Trophoblast cell (in vitro differentiated cells and primary cell): ENCODE measurements around the gene PITRM1.
A peak's percentile ranks its signal among the peaks of the same experiment; 100 is the strongest.

Experiments used
- DNase-seq, 2 donors: peaks; one replicate each; pipeline ENCODE4 v3.0.0-alpha.2; 2016
- H2AFZ ChIP-seq: 2 replicates; pipeline ENCODE4 v1.6.1; 2013; ENCODE audit warnings: low read length, moderate library complexity, mild to moderate bottlenecking; ENCODE audit not compliant: insufficient read depth, poor library complexity
- H2AK5ac ChIP-seq: 2 replicates; pipeline ENCODE4 v1.6.1; 2013; ENCODE audit warnings: mild to moderate bottlenecking, low read length
- H2BK120ac ChIP-seq: 2 replicates; pipeline ENCODE4 v1.6.1; 2013; ENCODE audit warnings: low read length, mild to moderate bottlenecking, moderate library complexity; ENCODE audit not compliant: insufficient read depth, poor library complexity
- H2BK12ac ChIP-seq: 2 replicates; pipeline ENCODE4 v1.6.1; 2013; ENCODE audit warnings: mild to moderate bottlenecking, low read length, moderate library complexity
- H2BK5ac ChIP-seq: 2 replicates; pipeline ENCODE4 v1.6.1; 2013; ENCODE audit warnings: low read length, low read depth, moderate library complexity, mild to moderate bottlenecking; ENCODE audit not compliant: poor library complexity
- H3K14ac ChIP-seq: 2 replicates; pipeline ENCODE4 v1.6.1; 2013; ENCODE audit warnings: mild to moderate bottlenecking, low read length
- H3K18ac ChIP-seq: 2 replicates; pipeline ENCODE4 v1.6.1; 2013; ENCODE audit warnings: mild to moderate bottlenecking, low read length
- H3K23ac ChIP-seq: 2 replicates; pipeline ENCODE4 v1.6.1; 2013; ENCODE audit warnings: low read length
- H3K27ac ChIP-seq: 2 replicates; pipeline ENCODE4 v1.5.1; 2013; ENCODE audit warnings: low read depth, mild to moderate bottlenecking, inconsistent platforms, low read length, moderate library complexity
- H3K27me3 ChIP-seq: 2 replicates; pipeline ENCODE4 v1.6.1; 2013; ENCODE audit warnings: inconsistent platforms, mild to moderate bottlenecking, low read length, moderate library complexity; ENCODE audit not compliant: insufficient read depth
- H3K36me3 ChIP-seq, 2 experiments: 1 replicate in 1 of 2; 2 replicates in 1 of 2; pipeline ENCODE4 v1.6.1; 2013; ENCODE audit warnings: low read length in 2 of 2, mild to moderate bottlenecking in 2 of 2, moderate library complexity in 1 of 2; ENCODE audit not compliant: insufficient read depth in 2 of 2, control insufficient read depth in 1 of 2
- H3K4ac ChIP-seq: 2 replicates; pipeline ENCODE4 v1.6.1; 2013; ENCODE audit warnings: low read depth, mild to moderate bottlenecking, low read length, moderate library complexity
- H3K4me1 ChIP-seq, 2 experiments: 1 replicate in 1 of 2; 2 replicates in 1 of 2; pipeline ENCODE4 v1.6.1; 2013; ENCODE audit warnings: low read length in 2 of 2, mild to moderate bottlenecking in 2 of 2, moderate library complexity in 1 of 2; ENCODE audit not compliant: insufficient read depth in 2 of 2, control insufficient read depth in 1 of 2
- H3K4me2 ChIP-seq: 2 replicates; pipeline ENCODE4 v1.6.1; 2013; ENCODE audit warnings: inconsistent platforms, mild to moderate bottlenecking, low read length, moderate library complexity
- H3K4me3 ChIP-seq: 2 replicates; pipeline ENCODE4 v1.5.1; 2013; ENCODE audit warnings: mild to moderate bottlenecking, low read depth, low read length, inconsistent platforms
- H3K79me1 ChIP-seq: one replicate; pipeline ENCODE4 v1.6.1; 2013; ENCODE audit warnings: low read length
- H3K79me2 ChIP-seq: 2 replicates; pipeline ENCODE4 v1.6.1; 2013; ENCODE audit warnings: low read length, mild to moderate bottlenecking; ENCODE audit not compliant: control insufficient read depth, insufficient read depth, poor library complexity
- H3K9ac ChIP-seq: 2 replicates; pipeline ENCODE4 v1.6.1; 2013; ENCODE audit warnings: mild to moderate bottlenecking, low read length
- H3K9me3 ChIP-seq: 2 replicates; pipeline ENCODE4 v1.6.1; 2013; ENCODE audit warnings: low read depth, mild to moderate bottlenecking, control low read depth, inconsistent platforms, low read length; ENCODE audit not compliant: insufficient read depth
- H4K12ac ChIP-seq: 2 replicates; pipeline ENCODE4 v1.6.1; 2013; ENCODE audit warnings: low read depth, mild to moderate bottlenecking, low read length, moderate library complexity
- H4K8ac ChIP-seq: 2 replicates; pipeline ENCODE4 v1.6.1; 2013; ENCODE audit warnings: low read depth, mild to moderate bottlenecking, low read length, moderate library complexity
- H4K91ac ChIP-seq: one replicate; pipeline ENCODE4 v1.6.1; 2013; ENCODE audit warnings: low read depth, mild to moderate bottlenecking, low read length, moderate library complexity
- WGBS: extraction: QIAGEN DNeasy Blood & Tissue Kit; methylation state at CpG from one replicate; pipeline ENCODE4 v1.1.7; 2013; ENCODE audit warnings: missing lambda C conversion rate; ENCODE audit not compliant: insufficient read length, insufficient coverage; ENCODE audit errors: extremely low coverage; 5-methylcytosine and 5-hydroxymethylcytosine counted together

The PITRM1 gene

GRCh38 chr10:3113343-3113720, 59.2 kb downstream of the PITRM1 start:
- Histone ChIP-seq H3K36me3 (peaks cover 79 to 88% of the 10 kb centered on the region in 2 experiments), H3K4me1 (no peaks in the 10 kb centered on the region), H2AFZ (no peak overlapping the region), H2AK5ac (no peak overlapping the region), H3K4me3 (no peak overlapping the region), H2BK120ac (no peak overlapping the region), H4K8ac (no peak overlapping the region), H3K27ac (no peak overlapping the region), H3K18ac (no peak overlapping the region), H3K27me3 (no peaks in the 10 kb centered on the region), H2BK12ac (no peak overlapping the region), H2BK5ac (no peak overlapping the region), H3K4me2 (no peak overlapping the region), H3K4ac (no peak overlapping the region), H3K79me2 (no peaks in the 10 kb centered on the region), H3K9ac (no peak overlapping the region), H4K12ac (no peak overlapping the region), H3K79me1 (no peaks in the 10 kb centered on the region), H4K91ac (no peak overlapping the region), H3K23ac (no peak overlapping the region), H3K14ac (no peak overlapping the region), H3K9me3 (peaks cover 4% of the 10 kb centered on the region)
- no peak for DNase-seq
- no CpG with 5 or more reads among the region's 19 CpGs for WGBS

DNA sequence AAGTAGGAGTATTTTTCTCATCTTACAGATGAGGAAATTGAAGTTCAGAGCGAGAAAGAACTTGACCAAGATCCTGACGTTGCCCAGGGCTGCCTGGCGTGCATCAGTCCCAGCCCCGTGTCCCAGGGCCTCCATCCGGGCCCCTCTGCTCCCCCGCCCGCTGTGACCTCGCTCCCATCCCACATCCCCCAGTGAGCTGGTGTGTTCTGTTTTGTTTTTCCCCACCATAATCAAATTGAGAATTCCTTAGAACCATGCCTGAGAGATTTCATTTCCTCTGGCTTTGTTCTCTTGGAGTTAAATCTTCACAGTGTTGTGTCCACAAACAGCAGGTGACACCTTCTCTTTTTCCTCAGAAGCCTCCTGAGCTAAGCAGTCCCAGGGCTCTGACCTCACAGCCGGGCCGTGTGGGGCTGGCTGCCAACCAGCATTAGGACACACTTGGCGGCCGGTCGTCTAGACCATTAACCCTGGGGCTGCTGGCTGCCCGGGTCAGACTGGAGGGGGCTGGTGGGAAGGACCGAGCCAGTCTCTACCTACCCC, 60.9 kb downstream of the PITRM1 start:
- H3K4ac ChIP-seq, result no peak overlapping the region
- H4K91ac ChIP-seq, result no peak overlapping the region
- H2AFZ ChIP-seq, result no peak overlapping the region
- no peak overlapping the region for H4K12ac ChIP-seq
- no peak overlapping the region for H2BK5ac ChIP-seq
- no peaks in the 10 kb centered on the region for H3K27me3 ChIP-seq
- no peaks in the 10 kb centered on the region for H3K4me1 ChIP-seq
- H2BK120ac ChIP-seq, result no peak overlapping the region
- no peak for DNase-seq
- no peaks in the 10 kb centered on the region for H3K79me1 ChIP-seq
- H2AK5ac ChIP-seq, result no peak overlapping the region
- H3K36me3 ChIP-seq, result peaks cover 78 to 87% of the 10 kb centered on the region in 2 experiments
- H4K8ac ChIP-seq, result no peak overlapping the region
- no peak overlapping the region for H3K4me2 ChIP-seq
- no peak overlapping the region for H3K4me3 ChIP-seq
- no peak overlapping the region for H3K23ac ChIP-seq
- no peak overlapping the region for H3K14ac ChIP-seq
- no CpG with 5 or more reads among the region's 15 CpGs for WGBS
- no peak overlapping the region for H3K27ac ChIP-seq
- no peak overlapping the region for H3K9ac ChIP-seq
- H2BK12ac ChIP-seq, result no peak overlapping the region
- H3K79me2 ChIP-seq, result peaks cover 2% of the 10 kb centered on the region
- no peak overlapping the region for H3K18ac ChIP-seq
- peaks cover 4% of the 10 kb centered on the region for H3K9me3 ChIP-seq

- Histone ChIP-seq H3K18ac (no peak overlapping the region), H2BK5ac (no peak overlapping the region), H3K4me2 (no peak overlapping the region), H4K91ac (no peak overlapping the region), H2AK5ac (no peak overlapping the region), H2AFZ (no peak overlapping the region), H3K79me2 (peaks cover 2% of the 10 kb centered on the region), H3K23ac (no peak overlapping the region), H3K4me1 (no peaks in the 10 kb centered on the region), H3K36me3 (peaks cover 74 to 83% of the 10 kb centered on the region in 2 experiments), H4K12ac (no peak overlapping the region), H3K27me3 (no peaks in the 10 kb centered on the region), H2BK120ac (no peak overlapping the region), H4K8ac (no peak overlapping the region), H3K14ac (no peak overlapping the region), H3K4me3 (no peak overlapping the region), H3K79me1 (no peaks in the 10 kb centered on the region), H3K27ac (no peak overlapping the region), H2BK12ac (no peak overlapping the region), H3K9ac (no peak overlapping the region), H3K9me3 (peaks cover 4% of the 10 kb centered on the region), H3K4ac (no peak overlapping the region)
- no peak for DNase-seq
- no CpG with 5 or more reads among the region's 9 CpGs for WGBS
Measured at GRCh38 chr10:3110782-3111620, 61.6 kb downstream of the PITRM1 start.

- Histone ChIP-seq H3K4me3 (no peak overlapping the region), H3K36me3 (peaks cover 74 to 85% of the 10 kb centered on the region in 2 experiments), H2BK5ac (no peak overlapping the region), H2AFZ (no peak overlapping the region), H3K27ac (no peak overlapping the region), H4K91ac (no peak overlapping the region), H3K14ac (no peak overlapping the region), H3K79me2 (peaks cover 2% of the 10 kb centered on the region), H3K9ac (no peak overlapping the region), H2BK12ac (no peak overlapping the region), H3K4ac (no peak overlapping the region), H3K79me1 (no peaks in the 10 kb centered on the region), H3K23ac (no peak overlapping the region), H3K4me1 (no peaks in the 10 kb centered on the region), H3K18ac (peak overlapping the region; percentile 7), H2BK120ac (no peak overlapping the region), H4K12ac (no peak overlapping the region), H3K9me3 (peaks cover 4% of the 10 kb centered on the region), H2AK5ac (no peak overlapping the region), H3K4me2 (no peak overlapping the region), H4K8ac (no peak overlapping the region), H3K27me3 (no peaks in the 10 kb centered on the region)
- WGBS, result no CpG with 5 or more reads among the region's 12 CpGs
- no peak for DNase-seq
Measured at GRCh38 chr10:3109633-3110032, 62.9 kb downstream of the PITRM1 start.
